Measurements from ENCODE around the gene SH3PXD2A. TPM values are rescaled to one million over a fixed set of nuclear protein-coding genes. Genes with fewer than 3 reads are reported as not detected.

The SH3PXD2A gene
- total and polyA plus RNA-seq, 8 donors: 3.9 to 16.4 (median 8.0) TPM

GRCh38 chr10:103553743-103554487 lies 301.5 kb downstream of the SH3PXD2A start:
- TF ChIP-seq CTCF (IDR thresholded peaks at IDR 0.05): no peak
- Histone ChIP-seq H3K4me1 (peaks cover 9 to 21% (median 9%) of the 10 kb centered on the region in 3 donors), H3K4me3 (no peak overlapping the region), H3K27me3 (no peaks in the 10 kb centered on the region), H3K27ac (no peak overlapping the region), H3K36me3 (no peaks in the 10 kb centered on the region), H3K9me3 (no peaks in the 10 kb centered on the region)
- WGBS, 2 donors: 85 to 90% methylated on average over 8 of the region's 8 CpGs
- FAIRE-seq (no peak), ATAC-seq (no peak), DNase-seq (peak in 1 of 6 donors; percentile 29)
- intact Hi-C loops (cut with DNase I): no loop called here

- DNase-seq (peak in 2 of 6 donors; percentile 54 to 63), FAIRE-seq (no peak), ATAC-seq (no peak)
- H3K9me3 ChIP-seq: no peaks in the 10 kb centered on the region
- intact Hi-C loops (cut with DNase I): no loop called here
- no peak overlapping the region for H3K4me3 ChIP-seq
- no peak for TF ChIP-seq CTCF (IDR thresholded peaks at IDR 0.05)
- no peaks in the 10 kb centered on the region for H3K36me3 ChIP-seq
- H3K27me3 ChIP-seq: no peaks in the 10 kb centered on the region
- no peak overlapping the region for H3K27ac ChIP-seq
- WGBS, 2 donors: 91% methylated on average over 20 of the region's 20 CpGs
- peaks cover 13 to 29% (median 16%) of the 10 kb centered on the region in 3 donors for H3K4me1 ChIP-seq
Measured at GRCh38 chr10:103552856-103553742, 302.3 kb downstream of the SH3PXD2A start.

- Histone ChIP-seq H3K4me1 (peaks cover 23 to 28% (median 25%) of the 10 kb centered on the region in 3 donors), H3K27ac (no peak overlapping the region), H3K4me3 (no peak overlapping the region), H3K27me3 (no peaks in the 10 kb centered on the region), H3K9me3 (no peaks in the 10 kb centered on the region), H3K36me3 (no peaks in the 10 kb centered on the region)
- intact Hi-C loops (cut with DNase I): no loop called here
- FAIRE-seq: no peak
- no peak for TF ChIP-seq CTCF (IDR thresholded peaks at IDR 0.05)
- peak in 2 of 4 donors; percentile 1 to 2 for ATAC-seq
- peak in 1 of 6 donors; percentile 43 for DNase-seq
- 64 to 68% methylated on average over 10 of the region's 10 CpGs for WGBS, 2 donors
Measured at GRCh38 chr10:103551619-103552602, 303.5 kb downstream of the SH3PXD2A start.

- ATAC-seq: no peak
- Histone ChIP-seq H3K4me1 (peaks cover 29 to 39% (median 38%) of the 10 kb centered on the region in 3 donors), H3K9me3 (no peaks in the 10 kb centered on the region), H3K27me3 (no peaks in the 10 kb centered on the region), H3K27ac (no peak overlapping the region), H3K4me3 (no peak overlapping the region), H3K36me3 (no peaks in the 10 kb centered on the region)
- peak in 1 of 6 donors; percentile 15 for DNase-seq
- no peak for FAIRE-seq
- intact Hi-C loops (cut with DNase I): no loop called here
- 94 to 98% methylated on average over 1 of the region's 1 CpG for WGBS, 2 donors
- no peak for TF ChIP-seq CTCF (IDR thresholded peaks at IDR 0.05)
Measured at GRCh38 chr10:103550229-103550628, 305.1 kb downstream of the SH3PXD2A start.

All from pancreas (tissue), 10 donors.